ENCODE data around the gene TINAG.

TINAG gene

GRCh38 chr6:54308289-54308985 lies at the start of gene TINAG:
TSS of gene TINAG (plus strand) at chr6:54308441. CDS start at chr6:54308551, 110 bp downstream.
- Histone ChIP-seq H3K4me1 (no peaks in the 10 kb centered on the region), H3K4me2 (no peak within 1 kb of the TSS), H3K4me3 (no peak within 1 kb of the TSS), H3K36me3 (no peaks in the 10 kb centered on the region), H3K9me3 (no peaks in the 10 kb centered on the region), H3K27ac (no peak within 1 kb of the TSS), H3K9ac (no peak within 1 kb of the TSS), H4K20me1 (no peaks in the 10 kb centered on the region), H3K27me3 (no peaks in the 10 kb centered on the region)
- no peak for TF ChIP-seq Cebpa-rat (IDR thresholded peaks at IDR 0.05)

GRCh38 chr6:54260025-54260424 lies 48.2 kb upstream of the TINAG start:
- no peak overlapping the region for H3K27ac ChIP-seq
- no peak overlapping the region for H3K9ac ChIP-seq
- no peak overlapping the region for H3K4me2 ChIP-seq
- H3K36me3 ChIP-seq, result no peaks in the 10 kb centered on the region
- no peak for TF ChIP-seq Cebpa-rat (IDR thresholded peaks at IDR 0.05)
- no peaks in the 10 kb centered on the region for H3K9me3 ChIP-seq
- H4K20me1 ChIP-seq, result no peaks in the 10 kb centered on the region
- H3K4me1 ChIP-seq, result no peaks in the 10 kb centered on the region
- H3K4me3 ChIP-seq, result no peak overlapping the region
- no peaks in the 10 kb centered on the region for H3K27me3 ChIP-seq

GRCh38 chr6:54262499-54262898 lies 45.7 kb upstream of the TINAG start:
- Histone ChIP-seq H4K20me1 (no peaks in the 10 kb centered on the region), H3K9ac (no peak overlapping the region), H3K4me1 (no peaks in the 10 kb centered on the region), H3K36me3 (no peaks in the 10 kb centered on the region), H3K4me2 (no peak overlapping the region), H3K9me3 (no peaks in the 10 kb centered on the region), H3K27me3 (no peaks in the 10 kb centered on the region), H3K27ac (no peak overlapping the region), H3K4me3 (no peak overlapping the region)
- no peak for TF ChIP-seq Cebpa-rat (IDR thresholded peaks at IDR 0.05)

- Histone ChIP-seq H3K27me3 (no peaks in the 10 kb centered on the region), H3K4me2 (no peak overlapping the region), H3K9ac (no peak overlapping the region), H3K36me3 (no peaks in the 10 kb centered on the region), H3K4me3 (no peak overlapping the region), H3K4me1 (no peaks in the 10 kb centered on the region), H3K9me3 (no peaks in the 10 kb centered on the region), H3K27ac (no peak overlapping the region), H4K20me1 (no peaks in the 10 kb centered on the region)
- TF ChIP-seq Cebpa-rat (IDR thresholded peaks at IDR 0.05), result no peak
These were observed 45.3 kb upstream of the TINAG start for GRCh38 chr6:54262971-54263370.

- no peak for TF ChIP-seq Cebpa-rat (IDR thresholded peaks at IDR 0.05)
- H3K4me2 ChIP-seq, result no peak overlapping the region
- no peaks in the 10 kb centered on the region for H4K20me1 ChIP-seq
- H3K4me3 ChIP-seq, result no peak overlapping the region
- no peaks in the 10 kb centered on the region for H3K9me3 ChIP-seq
- H3K9ac ChIP-seq, result no peak overlapping the region
- H3K27me3 ChIP-seq, result no peaks in the 10 kb centered on the region
- no peaks in the 10 kb centered on the region for H3K4me1 ChIP-seq
- H3K36me3 ChIP-seq, result no peaks in the 10 kb centered on the region
- H3K27ac ChIP-seq, result no peak overlapping the region
These were observed 43.5 kb upstream of the TINAG start for GRCh38 chr6:54264581-54265272.

- no peak overlapping the region for H3K27ac ChIP-seq
These were observed 41.8 kb upstream of the TINAG start for GRCh38 chr6:54266400-54266923.

GRCh38 chr6:54267798-54268197 lies 40.4 kb upstream of the TINAG start:
- no peaks in the 10 kb centered on the region for H3K4me1 ChIP-seq
- H3K9ac ChIP-seq, result no peak overlapping the region
- no peak overlapping the region for H3K4me3 ChIP-seq
- no peak for TF ChIP-seq Cebpa-rat (IDR thresholded peaks at IDR 0.05)
- H3K36me3 ChIP-seq, result no peaks in the 10 kb centered on the region
- no peak overlapping the region for H3K4me2 ChIP-seq
- no peaks in the 10 kb centered on the region for H4K20me1 ChIP-seq
- no peaks in the 10 kb centered on the region for H3K9me3 ChIP-seq
- no peaks in the 10 kb centered on the region for H3K27me3 ChIP-seq
- H3K27ac ChIP-seq, result no peak overlapping the region

More at GRCh38 chr6:54266400-54266923, 41.8 kb upstream of the TINAG start:
- Histone ChIP-seq H3K9ac (no peak overlapping the region), H3K4me2 (no peak overlapping the region), H3K36me3 (no peaks in the 10 kb centered on the region), H3K4me3 (no peak overlapping the region), H3K27me3 (no peaks in the 10 kb centered on the region), H3K9me3 (no peaks in the 10 kb centered on the region), H3K4me1 (no peaks in the 10 kb centered on the region), H4K20me1 (no peaks in the 10 kb centered on the region)
- TF ChIP-seq Cebpa-rat (IDR thresholded peaks at IDR 0.05), result no peak

GRCh38 chr6:54273214-54273820 lies 34.9 kb upstream of the TINAG start:
- H3K9ac ChIP-seq, result no peak overlapping the region
- H3K4me3 ChIP-seq, result no peak overlapping the region
- no peaks in the 10 kb centered on the region for H3K36me3 ChIP-seq
- TF ChIP-seq Cebpa-rat (IDR thresholded peaks at IDR 0.05), result no peak
- no peak overlapping the region for H3K27ac ChIP-seq
- H3K4me2 ChIP-seq, result no peak overlapping the region
- H3K9me3 ChIP-seq, result no peaks in the 10 kb centered on the region
- H4K20me1 ChIP-seq, result no peaks in the 10 kb centered on the region
- H3K4me1 ChIP-seq, result no peaks in the 10 kb centered on the region
- H3K27me3 ChIP-seq, result no peaks in the 10 kb centered on the region

GRCh38 chr6:54274383-54274782 lies 33.9 kb upstream of the TINAG start:
- Histone ChIP-seq H3K36me3 (no peaks in the 10 kb centered on the region), H3K9me3 (no peaks in the 10 kb centered on the region), H3K27me3 (no peaks in the 10 kb centered on the region), H3K9ac (no peak overlapping the region), H3K27ac (no peak overlapping the region), H4K20me1 (no peaks in the 10 kb centered on the region), H3K4me2 (no peak overlapping the region), H3K4me1 (no peaks in the 10 kb centered on the region), H3K4me3 (no peak overlapping the region)
- TF ChIP-seq Cebpa-rat (IDR thresholded peaks at IDR 0.05), result no peak

- H3K36me3 ChIP-seq, result no peaks in the 10 kb centered on the region
- H3K4me1 ChIP-seq, result no peaks in the 10 kb centered on the region
- H3K4me2 ChIP-seq, result no peak overlapping the region
- H3K9ac ChIP-seq, result no peak overlapping the region
- TF ChIP-seq Cebpa-rat (IDR thresholded peaks at IDR 0.05), result no peak
- H3K27me3 ChIP-seq, result no peaks in the 10 kb centered on the region
- H3K27ac ChIP-seq, result no peak overlapping the region
- no peaks in the 10 kb centered on the region for H3K9me3 ChIP-seq
- H3K4me3 ChIP-seq, result no peak overlapping the region
- no peaks in the 10 kb centered on the region for H4K20me1 ChIP-seq
These were observed 26.1 kb upstream of the TINAG start for GRCh38 chr6:54282186-54282585.
